ENCODE data around the gene ECD.
A peak's percentile ranks its signal among the peaks of the same experiment; 100 is the strongest.
"Not testable (repeated sequence)": the region's sequence is repeated elsewhere in the genome, so short reads cannot be mapped to it uniquely, and the experiment has no call there.

The ECD gene

GRCh38 chr10:73159038-73159648, 8.7 kb downstream of the ECD start:
- DNase-seq = peak; percentile 58

GRCh38 chr10:73156054-73156453, 11.8 kb downstream of the ECD start:
- no peak for DNase-seq

GRCh38 chr10:73152009-73152408, 15.8 kb downstream of the ECD start:
- DNase-seq = no peak

DNA sequence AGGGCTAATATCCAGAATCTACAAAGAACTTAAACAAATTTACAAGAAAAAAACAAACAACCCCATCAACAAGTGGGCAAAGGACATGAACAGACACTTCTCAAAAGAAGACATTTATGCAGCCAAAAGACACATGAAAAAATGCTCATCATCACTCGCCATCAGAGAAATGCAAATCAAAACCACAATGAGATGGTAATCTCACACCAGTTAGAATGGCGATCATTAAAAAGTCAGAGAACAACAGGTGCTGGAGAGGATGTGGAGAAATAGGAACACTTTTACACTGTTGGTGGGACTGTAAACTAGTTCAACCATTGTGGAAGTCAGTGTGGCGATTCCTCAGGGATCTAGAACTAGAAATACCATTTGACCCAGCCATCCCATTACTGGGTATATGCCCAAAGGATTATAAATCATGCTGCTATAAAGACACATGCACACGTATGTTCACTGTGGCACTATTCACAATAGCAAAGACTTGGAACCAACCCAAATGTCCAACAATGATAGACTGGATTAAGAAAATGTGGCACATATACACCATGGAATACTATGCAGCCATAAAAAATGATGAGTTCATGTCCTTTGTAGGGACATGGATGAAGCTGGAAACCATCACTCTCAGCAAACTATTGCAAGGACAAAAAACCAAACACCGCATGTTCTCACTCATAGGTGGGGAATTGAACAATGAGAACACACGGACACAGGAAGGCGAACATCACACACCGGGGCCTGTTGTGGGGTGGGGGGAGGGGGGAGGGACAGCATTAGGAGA, 17.0 kb downstream of the ECD start:
- DNase-seq = not testable (repeated sequence)

DNA sequence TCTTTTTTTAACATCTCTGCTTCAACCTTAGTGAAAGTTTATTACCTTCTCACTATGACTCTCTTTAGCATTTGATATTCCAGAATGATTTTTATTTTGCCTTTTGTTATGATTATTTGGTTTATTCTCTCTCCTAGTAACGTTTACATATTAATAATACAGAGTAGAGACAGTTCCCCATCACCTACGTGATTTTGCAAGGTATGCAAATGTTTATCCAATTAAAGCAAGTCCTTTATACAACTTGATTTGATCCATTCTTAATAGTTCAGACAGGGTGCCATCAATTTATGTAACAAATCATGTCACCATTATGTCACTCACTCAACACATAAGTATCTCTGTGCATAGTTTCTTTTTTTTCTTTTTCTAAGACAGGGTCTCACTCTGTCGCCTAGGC, 26.2 kb downstream of the ECD start:
- DNase-seq = no peak

DNA sequence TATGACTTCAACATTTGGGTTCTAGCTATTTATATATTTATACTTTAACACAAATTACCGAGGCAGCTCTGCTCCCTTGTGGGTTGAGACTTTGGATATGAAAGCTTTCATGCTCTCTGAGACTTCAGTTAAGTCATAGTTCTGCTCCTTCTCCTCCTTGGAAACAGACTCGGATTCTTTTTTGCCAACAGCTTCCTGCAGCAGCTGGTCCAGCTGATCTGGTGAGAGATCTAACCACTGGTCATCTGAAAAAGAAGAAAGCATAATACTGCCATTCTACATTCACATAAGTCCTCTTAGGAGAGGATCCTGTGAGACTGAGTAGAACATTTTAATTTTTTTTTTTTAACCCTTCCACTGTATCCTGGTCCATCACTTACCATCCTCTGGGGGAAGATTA, 28.6 kb downstream of the ECD start:
- no peak for DNase-seq

DNA sequence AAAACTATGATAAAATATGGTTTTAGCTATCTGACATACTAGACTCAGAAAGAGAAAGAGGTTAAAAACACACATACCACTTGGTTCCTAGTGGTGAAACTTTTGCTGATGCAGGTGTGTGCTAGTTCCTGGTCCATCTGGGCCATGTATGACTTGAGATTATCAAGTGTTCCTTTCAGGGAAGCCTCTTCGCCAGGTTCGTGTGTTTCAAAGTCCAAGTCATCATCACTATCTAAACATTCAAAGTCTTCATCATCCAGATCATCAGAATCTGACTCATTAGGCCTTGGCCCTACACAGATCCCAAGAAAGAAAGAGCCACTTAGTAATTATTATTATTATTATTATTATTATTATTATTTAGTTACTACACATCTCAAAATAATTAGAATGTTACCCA, 31.2 kb downstream of the ECD start:
- DNase-seq = peak; percentile 6

GRCh38 chr10:73134727-73135126, 33.1 kb downstream of the ECD start:
- no peak for DNase-seq

DNA sequence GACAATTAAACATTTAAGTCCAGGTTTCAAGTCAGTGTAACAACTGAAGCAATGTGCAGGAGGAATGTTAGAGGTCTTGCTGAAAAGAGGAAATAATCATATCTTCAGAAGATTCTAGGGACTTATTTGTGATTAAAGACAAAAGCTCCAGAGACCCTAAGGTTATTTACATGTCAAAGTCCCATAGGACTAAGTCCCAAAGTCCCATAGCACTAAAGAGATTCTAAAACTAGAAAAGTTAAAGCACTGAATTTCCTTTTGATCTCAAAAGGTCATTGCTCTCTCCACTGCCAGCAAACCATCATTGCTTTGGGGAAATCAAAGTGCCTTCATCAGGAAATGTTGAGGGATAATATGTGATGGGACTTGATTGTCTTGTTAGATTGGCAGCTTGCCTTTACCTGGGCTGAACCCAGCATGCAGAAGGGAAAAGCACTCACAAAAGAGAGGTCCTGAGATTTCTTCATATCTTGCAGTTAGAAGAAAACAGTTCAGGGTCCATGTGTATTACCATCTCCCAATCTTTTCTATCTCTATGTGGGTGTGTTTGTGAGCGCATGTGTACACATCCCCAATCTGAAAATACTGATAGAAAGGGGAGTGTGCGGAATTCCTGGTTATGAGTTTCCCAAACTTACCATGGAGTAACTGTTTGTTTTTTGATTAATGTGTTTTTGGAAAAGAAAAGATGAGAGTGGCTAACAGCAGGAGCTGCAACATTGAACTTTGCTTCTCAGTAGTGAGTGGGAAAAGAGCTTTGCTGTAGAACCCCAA, 35.7 kb downstream of the ECD start:
- no peak for DNase-seq

DNA sequence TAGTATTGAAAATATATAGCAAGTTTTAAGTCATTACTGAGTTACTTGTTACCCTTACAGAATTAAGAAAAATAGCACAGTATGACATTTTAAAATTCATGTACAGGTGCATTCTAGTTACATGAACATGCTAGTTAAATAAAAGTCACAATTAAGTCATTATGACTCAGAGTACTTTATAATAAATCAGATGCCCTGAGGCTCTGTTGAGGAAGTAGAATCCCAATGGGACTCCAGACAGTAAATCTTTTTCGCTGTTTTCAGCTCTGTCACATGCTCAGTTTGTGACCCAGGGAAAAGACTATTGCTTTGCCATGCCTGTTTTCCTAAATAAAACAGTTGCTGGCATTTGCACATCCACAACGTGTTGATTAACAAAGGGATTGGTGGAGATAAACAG, 36.5 kb downstream of the ECD start:
- DNase-seq = peak; percentile 39

- DNase-seq = no peak
Observed at GRCh38 chr10:73126343-73126742, 41.5 kb downstream of the ECD start.

- DNase-seq = no peak
Observed at GRCh38 chr10:73119952-73120351, 47.9 kb downstream of the ECD start.

GRCh38 chr10:73119457-73119856, 48.4 kb downstream of the ECD start:
- no peak for DNase-seq

- peak; percentile 44 for DNase-seq
Observed at GRCh38 chr10:73117976-73118743, 49.6 kb downstream of the ECD start.

DNA sequence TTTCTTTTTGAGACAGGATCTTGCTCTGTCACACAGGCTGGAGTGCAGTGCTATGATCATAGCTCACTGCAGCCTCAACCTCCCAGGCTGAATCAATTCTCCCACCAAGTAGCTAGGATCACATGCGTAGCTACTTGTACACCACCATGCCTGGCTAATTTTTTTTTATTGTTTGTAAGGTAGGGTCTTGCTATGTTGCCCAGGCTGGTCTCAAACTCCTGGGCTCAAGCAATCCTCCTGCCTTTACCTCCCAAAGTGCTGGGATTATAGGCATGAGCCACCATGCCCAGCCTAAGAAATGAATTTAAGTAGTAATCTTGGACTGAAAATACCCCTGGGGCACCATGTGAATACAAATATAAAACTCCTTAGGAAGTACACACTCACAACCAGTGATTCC, 51.8 kb downstream of the ECD start:
- DNase-seq = no peak

DNA sequence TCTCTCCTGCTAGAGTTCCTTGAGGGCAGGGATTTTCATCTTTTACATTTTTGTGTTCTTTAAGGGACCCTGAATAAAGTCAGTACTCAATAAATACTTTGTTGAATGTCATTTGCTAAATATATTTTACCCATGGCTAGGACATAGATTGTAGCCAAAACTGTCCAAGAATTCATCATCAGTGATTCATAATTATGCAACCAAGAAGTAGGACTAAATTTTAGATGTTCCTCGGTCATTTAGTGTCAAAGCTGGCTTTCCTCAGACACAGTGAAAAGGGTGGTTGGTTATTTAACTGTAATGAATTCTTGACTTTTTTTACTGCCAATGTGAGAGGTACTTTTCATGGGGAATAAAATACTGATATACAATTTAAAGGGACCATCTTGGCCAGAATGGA, 54.3 kb downstream of the ECD start:
- DNase-seq = peak; percentile 43

GRCh38 chr10:73112032-73112431, 55.8 kb downstream of the ECD start:
- DNase-seq = not testable (repeated sequence)

GRCh38 chr10:73110345-73110849, 57.4 kb downstream of the ECD start, which contains the start of gene NUDT13:
Gene NUDT13 (plus strand): TSS chr10:73110455. CDS start chr10:73114366, 3,911 bp downstream.
- peak; percentile 78 for DNase-seq

DNA sequence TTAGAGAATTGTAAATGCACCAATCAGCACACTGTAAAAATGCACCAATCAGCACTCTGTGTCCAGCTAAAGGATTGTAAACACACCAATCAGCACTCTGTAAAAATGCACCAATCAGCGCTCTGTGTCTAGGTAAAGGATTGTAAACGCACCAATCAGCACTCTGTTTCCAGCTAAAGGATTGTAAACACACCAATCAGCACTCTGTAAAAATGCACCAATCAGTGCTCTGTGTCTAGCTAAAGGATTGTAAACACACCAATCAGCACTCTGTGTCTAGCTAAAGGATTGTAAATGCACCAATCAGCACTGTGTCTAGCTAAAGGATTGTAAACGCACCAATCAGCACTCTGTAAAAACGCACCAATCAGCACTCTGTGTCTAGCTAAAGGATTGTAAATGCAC, 58.6 kb downstream of the ECD start:
- not testable (repeated sequence) for DNase-seq

GRCh38 chr10:73106301-73106700, 61.5 kb downstream of the ECD start:
- no peak for DNase-seq

- DNase-seq = no peak
Observed at GRCh38 chr10:73099141-73099540, 68.7 kb downstream of the ECD start.

DNA sequence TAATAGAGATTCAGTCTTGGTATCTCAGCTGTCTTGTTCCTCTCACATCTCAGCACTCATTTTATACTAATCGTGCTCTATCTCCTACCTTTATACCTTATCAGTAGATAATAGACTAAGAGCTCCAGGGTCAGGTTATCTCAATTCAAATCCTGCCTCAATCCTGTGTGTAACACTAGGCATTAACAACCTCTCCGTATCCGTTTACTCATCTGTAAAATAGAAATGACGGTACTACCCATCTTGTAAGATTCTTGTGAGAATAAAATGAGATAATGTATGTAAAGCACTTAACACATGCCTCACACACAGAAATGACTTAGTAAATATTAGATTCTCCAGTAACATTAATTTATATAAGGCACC, 70.5 kb downstream of the ECD start:
- DNase-seq = no peak
